ENCODE data around the gene EPB41.

DNA sequence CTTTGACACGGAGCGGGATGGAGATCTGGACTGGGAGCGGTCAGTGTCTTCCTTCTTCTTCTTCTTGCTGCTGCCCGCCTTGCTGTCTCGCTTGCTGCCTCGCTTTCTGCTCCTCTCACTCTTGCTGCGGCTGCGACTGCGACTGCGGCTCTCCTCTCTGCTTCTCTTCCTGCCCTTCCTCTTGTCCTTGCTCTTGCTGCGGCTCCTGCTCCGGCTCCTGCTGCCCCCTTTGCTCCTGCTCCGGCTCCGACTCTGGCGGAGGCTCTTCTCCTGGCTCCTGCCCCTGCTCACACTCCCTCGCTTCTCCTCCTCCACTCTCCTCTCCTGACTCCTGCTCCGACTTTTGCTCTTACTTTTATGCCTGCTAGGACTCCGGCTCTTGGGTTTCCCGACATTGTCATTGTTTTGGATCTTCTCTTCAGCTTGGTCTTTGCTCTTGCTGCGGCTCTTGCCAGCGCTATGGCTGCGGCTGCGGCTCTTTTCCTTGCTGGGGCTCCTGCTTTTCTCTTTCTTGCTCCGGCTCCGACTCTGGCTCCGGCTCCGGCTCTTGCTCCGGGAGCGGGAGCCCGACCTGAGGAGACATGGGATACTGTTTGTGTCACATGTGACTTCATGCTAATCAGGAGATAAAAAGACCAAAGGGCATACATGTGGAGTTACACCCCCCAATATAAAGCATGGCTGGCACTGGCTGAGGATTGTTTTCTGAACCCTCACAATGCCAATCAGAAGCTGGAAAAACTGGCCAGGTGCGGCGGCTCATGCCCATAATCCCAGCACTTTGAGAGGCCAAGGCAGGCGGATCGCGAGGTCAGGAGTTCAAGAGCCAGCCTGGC, 234.5 kb downstream of the EPB41 start:
- no peak for TF ChIP-seq POLR2A (IDR thresholded peaks at IDR 0.05)
- TF ChIP-seq, protein P1, sequence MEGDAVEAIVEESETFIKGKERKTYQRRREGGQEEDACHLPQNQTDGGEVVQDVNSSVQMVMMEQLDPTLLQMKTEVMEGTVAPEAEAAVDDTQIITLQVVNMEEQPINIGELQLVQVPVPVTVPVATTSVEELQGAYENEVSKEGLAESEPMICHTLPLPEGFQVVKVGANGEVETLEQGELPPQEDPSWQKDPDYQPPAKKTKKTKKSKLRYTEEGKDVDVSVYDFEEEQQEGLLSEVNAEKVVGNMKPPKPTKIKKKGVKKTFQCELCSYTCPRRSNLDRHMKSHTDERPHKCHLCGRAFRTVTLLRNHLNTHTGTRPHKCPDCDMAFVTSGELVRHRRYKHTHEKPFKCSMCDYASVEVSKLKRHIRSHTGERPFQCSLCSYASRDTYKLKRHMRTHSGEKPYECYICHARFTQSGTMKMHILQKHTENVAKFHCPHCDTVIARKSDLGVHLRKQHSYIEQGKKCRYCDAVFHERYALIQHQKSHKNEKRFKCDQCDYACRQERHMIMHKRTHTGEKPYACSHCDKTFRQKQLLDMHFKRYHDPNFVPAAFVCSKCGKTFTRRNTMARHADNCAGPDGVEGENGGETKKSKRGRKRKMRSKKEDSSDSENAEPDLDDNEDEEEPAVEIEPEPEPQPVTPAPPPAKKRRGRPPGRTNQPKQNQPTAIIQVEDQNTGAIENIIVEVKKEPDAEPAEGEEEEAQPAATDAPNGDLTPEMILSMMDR (IDR thresholded peaks at IDR 0.05) = no peak

Data from esophagus squamous epithelium (tissue), 4 donors.